ENCODE data around the gene ZNF90.
"Not testable (repeated sequence)": the region's sequence is repeated elsewhere in the genome, so short reads cannot be mapped to it uniquely, and the experiment has no call there.

The ZNF90 gene

GRCh38 chr19:20077791-20078463 is at the start of gene ZNF90:
Gene ZNF90 (plus strand): TSS chr19:20078000. CDS start chr19:20078133, 133 bp downstream.
- peak; percentile 94 for DNase-seq (ENCODE audit: low read depth)

- no peak for DNase-seq (ENCODE audit: low read depth)
These were observed 49.2 kb upstream of the ZNF90 start for GRCh38 chr19:20028611-20029010.

GRCh38 chr19:20035935-20036334 is 41.9 kb upstream of the ZNF90 start:
- no peak for DNase-seq (ENCODE audit: low read depth)

- no peak for DNase-seq (ENCODE audit: low read depth)
These were observed 39.2 kb upstream of the ZNF90 start for GRCh38 chr19:20038358-20039202.

GRCh38 chr19:20039203-20039723 is 38.5 kb upstream of the ZNF90 start, which contains the start of gene ZNF682:
Gene ZNF682 (minus strand): TSS chr19:20039505. CDS start chr19:20039345, 160 bp downstream.
- peak; percentile 87 for DNase-seq (ENCODE audit: low read depth)

GRCh38 chr19:20044663-20045062 is 33.1 kb upstream of the ZNF90 start:
- DNase-seq (ENCODE audit: low read depth), result no peak

- not testable (repeated sequence) for DNase-seq (ENCODE audit: low read depth)
These were observed 32.1 kb upstream of the ZNF90 start for GRCh38 chr19:20045742-20046141.

GRCh38 chr19:20051841-20052768 is 25.7 kb upstream of the ZNF90 start:
- DNase-seq (ENCODE audit: low read depth), result peak; percentile 98

GRCh38 chr19:20058738-20059137 is 19.1 kb upstream of the ZNF90 start:
- not testable (repeated sequence) for DNase-seq (ENCODE audit: low read depth)

GRCh38 chr19:20060282-20060681 is 17.5 kb upstream of the ZNF90 start:
- no peak for DNase-seq (ENCODE audit: low read depth)

GRCh38 chr19:20066861-20067260 is 10.9 kb upstream of the ZNF90 start:
- no peak for DNase-seq (ENCODE audit: low read depth)

GRCh38 chr19:20067943-20068342 is 9.9 kb upstream of the ZNF90 start:
- no peak for DNase-seq (ENCODE audit: low read depth)

GRCh38 chr19:20068559-20068958 is 9.2 kb upstream of the ZNF90 start:
- not testable (repeated sequence) for DNase-seq (ENCODE audit: low read depth)

- no peak for DNase-seq (ENCODE audit: low read depth)
These were observed 7.1 kb upstream of the ZNF90 start for GRCh38 chr19:20070691-20071090.

GRCh38 chr19:20072936-20073335 is 4.9 kb upstream of the ZNF90 start:
- no peak for DNase-seq (ENCODE audit: low read depth)

- no peak for DNase-seq (ENCODE audit: low read depth)
These were observed 806 bp downstream of the ZNF90 start for GRCh38 chr19:20078581-20079031.

- no peak for DNase-seq (ENCODE audit: low read depth)
These were observed 1.7 kb downstream of the ZNF90 start for GRCh38 chr19:20079476-20079875.

GRCh38 chr19:20080656-20081055 is 2.9 kb downstream of the ZNF90 start:
- DNase-seq (ENCODE audit: low read depth), result no peak

- DNase-seq (ENCODE audit: low read depth), result not testable (repeated sequence)
These were observed 4.5 kb downstream of the ZNF90 start for GRCh38 chr19:20082232-20082833.

- DNase-seq (ENCODE audit: low read depth), result not testable (repeated sequence)
These were observed 5.1 kb downstream of the ZNF90 start for GRCh38 chr19:20082876-20083275.

- DNase-seq (ENCODE audit: low read depth), result no peak
These were observed 24.3 kb downstream of the ZNF90 start for GRCh38 chr19:20102097-20102496.
